BLaER1 treated with 17β-estradiol and CSF1 and Interleukin-3, amounts not matched to agents 10 nM and 100 nM (cell line): ENCODE data around the gene FAH.
"Not testable (repeated sequence)": the region's sequence is repeated elsewhere in the genome, so short reads cannot be mapped to it uniquely, and the experiment has no call there.

ENCODE experiments used
- H3K27ac ChIP-seq, 11 experiments: shearing (Covaris generic); formaldehyde crosslinking; 2 replicates each; pipeline ENCODE4 v1.8.1; 2022
- H3K27me3 ChIP-seq, 11 experiments: shearing (Covaris generic); formaldehyde crosslinking; 2 replicates each; pipeline ENCODE4 v1.8.1; 2022
- H3K36me3 ChIP-seq, 11 experiments: shearing (Covaris generic); formaldehyde crosslinking; 2 replicates each; pipeline ENCODE4 v1.8.1; 2022
- H3K4me1 ChIP-seq, 10 experiments: shearing (Covaris generic); formaldehyde crosslinking; 2 replicates each; pipeline ENCODE4 v1.8.1; 2022
- H3K4me2 ChIP-seq, 11 experiments: shearing (Covaris generic); formaldehyde crosslinking; 2 replicates each; pipeline ENCODE4 v1.8.1; 2022
- H3K4me3 ChIP-seq, 10 experiments: shearing (Covaris generic); formaldehyde crosslinking; 2 replicates each; pipeline ENCODE4 v1.8.1; 2022
- H3K9ac ChIP-seq, 11 experiments: shearing (Covaris generic); formaldehyde crosslinking; 2 replicates each; pipeline ENCODE4 v1.8.1; 2022
- H3K9me3 ChIP-seq, 11 experiments: shearing (Covaris generic); formaldehyde crosslinking; replicated peaks in 1 of 11; 2 replicates each; pipeline ENCODE4 v1.8.1; 2022
- H4K20me1 ChIP-seq, 11 experiments: shearing (Covaris generic); formaldehyde crosslinking; 2 replicates each; pipeline ENCODE4 v1.8.1; 2022
- Cebpa-rat ChIP-seq, 11 experiments: shearing (Covaris generic); IDR thresholded peaks; 2 replicates each; pipeline ENCODE4 v1.8.1; 2022

The FAH gene

GRCh38 chr15:80154336-80154735, 1.5 kb downstream of the FAH start:
- no peaks in the 10 kb centered on the region; a peak in 1 of 22 replicates for H4K20me1 ChIP-seq
- H3K4me2 ChIP-seq = peak overlapping the region; percentile 74 to 98 (median 92); a peak in 21 of 22 replicates
- TF ChIP-seq Cebpa-rat (IDR thresholded peaks at IDR 0.05) = no peak

GRCh38 chr15:80155001-80155377, 2.2 kb downstream of the FAH start:
- H3K4me1 ChIP-seq = peaks cover 44 to 78% (median 58%) of the 10 kb centered on the region in 10 experiments

More at GRCh38 chr15:80154336-80154735, 1.5 kb downstream of the FAH start:
- Histone ChIP-seq H3K27ac (no peak overlapping the region), H3K4me3 (peak overlapping the region in 2 of 10 experiments; percentile 74 to 82; a peak in 2 of 20 replicates), H3K27me3 (no peaks in the 10 kb centered on the region), H3K9ac (no peak overlapping the region), H3K36me3 (peaks cover 0 to 7% (median 2%) of the 10 kb centered on the region in 11 experiments; a peak in 8 of 22 replicates), H3K9me3 (no peaks in the 10 kb centered on the region), H3K4me1 (peaks cover 38 to 72% (median 52%) of the 10 kb centered on the region in 10 experiments)

GRCh38 chr15:80155378-80156175, 2.8 kb downstream of the FAH start:
- H3K9ac ChIP-seq = not testable (repeated sequence)

More at GRCh38 chr15:80155001-80155377, 2.2 kb downstream of the FAH start:
- peaks cover 0 to 13% (median 7%) of the 10 kb centered on the region in 11 experiments; a peak in 9 of 22 replicates for H3K36me3 ChIP-seq
- no peak overlapping the region for H3K4me3 ChIP-seq
- no peaks in the 10 kb centered on the region for H3K9me3 ChIP-seq
- H3K27ac ChIP-seq = 0 out of 22 replicates have a peak overlapping the region, but pooled peaks of 1 of the 11 experiments have one; percentile 31
- no peak for TF ChIP-seq Cebpa-rat (IDR thresholded peaks at IDR 0.05)
- H3K9ac ChIP-seq = no peak overlapping the region
- H3K4me2 ChIP-seq = peak overlapping the region in 8 of 11 experiments; percentile 74 to 98 (median 92); a peak in 12 of 22 replicates
- H4K20me1 ChIP-seq = no peaks in the 10 kb centered on the region; a peak in 1 of 22 replicates
- no peaks in the 10 kb centered on the region for H3K27me3 ChIP-seq

GRCh38 chr15:80156176-80156720, 3.4 kb downstream of the FAH start:
- peaks cover 56 to 89% (median 71%) of the 10 kb centered on the region in 10 experiments for H3K4me1 ChIP-seq
- no peaks in the 10 kb centered on the region for H3K9me3 ChIP-seq
- no peaks in the 10 kb centered on the region; a peak in 1 of 22 replicates for H4K20me1 ChIP-seq
- no peaks in the 10 kb centered on the region for H3K27me3 ChIP-seq
- no peak overlapping the region for H3K27ac ChIP-seq
- no peak overlapping the region for H3K4me3 ChIP-seq
- no peak for TF ChIP-seq Cebpa-rat (IDR thresholded peaks at IDR 0.05)
- H3K36me3 ChIP-seq = peaks cover 0 to 15% (median 7%) of the 10 kb centered on the region in 11 experiments; a peak in 11 of 22 replicates
- no peak overlapping the region for H3K9ac ChIP-seq
- peak overlapping the region in 6 of 11 experiments; percentile 13 to 98 (median 92); a peak in 9 of 22 replicates for H3K4me2 ChIP-seq

More at GRCh38 chr15:80155378-80156175, 2.8 kb downstream of the FAH start:
- not testable (repeated sequence) for H3K9me3 ChIP-seq, H3K4me3 ChIP-seq, H3K27me3 ChIP-seq, H4K20me1 ChIP-seq
- Histone ChIP-seq H3K4me1 (peaks cover 50 to 84% (median 64%) of the 10 kb centered on the region in 10 experiments), H3K4me2 (peak overlapping the region in 7 of 11 experiments; percentile 13 to 98 (median 92); a peak in 12 of 22 replicates), H3K27ac (peak overlapping the region in 1 of 11 experiments; percentile 31; a peak in 1 of 22 replicates), H3K36me3 (peaks cover 0 to 14% (median 7%) of the 10 kb centered on the region in 11 experiments; a peak in 9 of 22 replicates)

- H3K4me3 ChIP-seq = no peak overlapping the region
- peaks cover 58 to 90% (median 78%) of the 10 kb centered on the region in 10 experiments for H3K4me1 ChIP-seq
- TF ChIP-seq Cebpa-rat (IDR thresholded peaks at IDR 0.05) = no peak
- H4K20me1 ChIP-seq = no peaks in the 10 kb centered on the region
- H3K9ac ChIP-seq = no peak overlapping the region
- peaks cover under 1 to 25% (median 16%) of the 10 kb centered on the region in 11 experiments; a peak in 21 of 22 replicates for H3K36me3 ChIP-seq
- H3K4me2 ChIP-seq = peak overlapping the region in 9 of 11 experiments; percentile 0 to 95 (median 37); a peak in 13 of 22 replicates
- H3K27me3 ChIP-seq = no peaks in the 10 kb centered on the region
- H3K27ac ChIP-seq = peak overlapping the region in 2 of 11 experiments; percentile 9 to 89; a peak in 3 of 22 replicates
- no peaks in the 10 kb centered on the region for H3K9me3 ChIP-seq
Measured at GRCh38 chr15:80157215-80157614, 4.4 kb downstream of the FAH start.

GRCh38 chr15:80159301-80159700, 6.5 kb downstream of the FAH start:
- TF ChIP-seq Cebpa-rat (IDR thresholded peaks at IDR 0.05) = no peak
- peak overlapping the region; percentile 63 to 93 (median 81); a peak in 21 of 22 replicates for H3K4me2 ChIP-seq

GRCh38 chr15:80159811-80160569, 7.2 kb downstream of the FAH start:
- H3K4me3 ChIP-seq = no peak overlapping the region
- peaks cover 49 to 83% (median 65%) of the 10 kb centered on the region in 10 experiments for H3K4me1 ChIP-seq
- no peaks in the 10 kb centered on the region for H4K20me1 ChIP-seq
- no peaks in the 10 kb centered on the region; a peak in 1 of 22 replicates for H3K9me3 ChIP-seq
- TF ChIP-seq Cebpa-rat (IDR thresholded peaks at IDR 0.05) = no peak
- no peaks in the 10 kb centered on the region for H3K27me3 ChIP-seq
- H3K36me3 ChIP-seq = peaks cover 14 to 45% (median 35%) of the 10 kb centered on the region in 11 experiments; a peak in 21 of 22 replicates
- peak overlapping the region; percentile 63 to 93 (median 81) for H3K4me2 ChIP-seq
- H3K9ac ChIP-seq = peak overlapping the region in 8 of 11 experiments; percentile 23 to 75 (median 66); a peak in 13 of 22 replicates
- peak overlapping the region in 10 of 11 experiments; percentile 74 to 93 (median 86); a peak in 19 of 22 replicates for H3K27ac ChIP-seq

More at GRCh38 chr15:80159301-80159700, 6.5 kb downstream of the FAH start:
- H3K9ac ChIP-seq = peak overlapping the region in 1 of 11 experiments; percentile 70; a peak in 1 of 22 replicates
- no peaks in the 10 kb centered on the region for H3K27me3 ChIP-seq
- H4K20me1 ChIP-seq = no peaks in the 10 kb centered on the region
- peaks cover 14 to 45% (median 33%) of the 10 kb centered on the region in 11 experiments; a peak in 21 of 22 replicates for H3K36me3 ChIP-seq
- H3K9me3 ChIP-seq = no peaks in the 10 kb centered on the region; a peak in 1 of 22 replicates
- peaks cover 49 to 86% (median 68%) of the 10 kb centered on the region in 10 experiments for H3K4me1 ChIP-seq
- peak overlapping the region in 8 of 11 experiments; percentile 74 to 93 (median 88); a peak in 14 of 22 replicates for H3K27ac ChIP-seq
- no peak overlapping the region for H3K4me3 ChIP-seq

- peak overlapping the region; percentile 63 to 93 (median 81) for H3K4me2 ChIP-seq
- peak overlapping the region in 10 of 11 experiments; percentile 44 to 75 (median 68); a peak in 17 of 22 replicates for H3K9ac ChIP-seq
- no peaks in the 10 kb centered on the region for H4K20me1 ChIP-seq
- TF ChIP-seq Cebpa-rat (IDR thresholded peaks at IDR 0.05) = peak in 1 of 11 experiments; percentile 22; a peak in 1 of 22 replicates
- H3K9me3 ChIP-seq = no peaks in the 10 kb centered on the region; a peak in 1 of 22 replicates
- peak overlapping the region; percentile 21 to 93 (median 84); a peak in 21 of 22 replicates for H3K27ac ChIP-seq
- no peak overlapping the region for H3K4me3 ChIP-seq
- H3K36me3 ChIP-seq = peaks cover 14 to 45% (median 35%) of the 10 kb centered on the region in 11 experiments; a peak in 21 of 22 replicates
- no peaks in the 10 kb centered on the region for H3K27me3 ChIP-seq
- H3K4me1 ChIP-seq = peaks cover 49 to 76% (median 62%) of the 10 kb centered on the region in 10 experiments
Measured at GRCh38 chr15:80160570-80161156, 7.9 kb downstream of the FAH start.
